Stimulated activated CD8-positive, alpha-beta memory T cell treated with anti-CD3 and anti-CD28 coated beads, Interleukin-2, amount 100 ng/mL, for 48 hours (primary cell): Measurements from ENCODE around the gene HABP4.
"Not testable (repeated sequence)": the region's sequence is repeated elsewhere in the genome, so short reads cannot be mapped to it uniquely, and the experiment has no call there.

Experiments
- DNase-seq, 2 donors: peaks; one replicate each; pipeline ENCODE4 v3.0.0-alpha.2; 2020; ENCODE audit warnings: low read depth in 2 of 2

The HABP4 gene

DNA sequence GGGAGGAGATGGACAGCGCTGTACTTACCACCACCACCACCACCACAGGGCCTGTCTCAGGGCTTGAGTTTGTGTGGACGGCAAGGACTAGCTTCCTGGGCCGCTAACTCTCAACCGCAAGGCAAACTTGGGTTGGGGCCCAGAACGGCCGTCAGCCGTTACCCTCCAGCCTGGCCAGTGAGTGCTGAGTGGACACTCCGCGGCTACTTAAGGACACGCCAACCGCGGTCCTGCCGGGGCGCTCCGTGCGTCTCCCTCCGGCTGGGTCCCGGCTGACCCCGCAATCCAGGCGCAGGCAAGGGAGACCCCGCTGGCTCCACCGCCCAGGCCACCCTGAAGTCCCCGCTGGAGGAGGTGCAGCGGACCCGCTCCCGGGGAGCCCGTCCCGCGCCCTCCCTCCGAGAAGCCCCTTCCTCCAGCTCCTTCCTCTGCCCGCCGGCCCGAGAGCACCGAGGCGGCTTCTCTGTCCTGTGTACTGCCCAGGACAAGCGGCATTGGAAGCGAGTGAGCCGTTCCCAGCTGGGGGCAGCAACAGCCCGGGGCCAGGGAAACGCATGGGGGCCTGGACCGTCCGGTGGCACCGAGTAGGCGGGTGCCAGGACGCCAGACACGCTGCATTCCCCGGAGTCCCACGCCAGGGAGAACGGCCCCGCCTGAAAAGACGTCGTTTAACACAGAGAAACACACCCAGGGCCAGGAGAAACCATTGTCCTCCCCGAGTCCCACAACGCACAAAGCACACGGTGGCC is 46.6 kb downstream of the HABP4 start:
- no peak for DNase-seq

DNA sequence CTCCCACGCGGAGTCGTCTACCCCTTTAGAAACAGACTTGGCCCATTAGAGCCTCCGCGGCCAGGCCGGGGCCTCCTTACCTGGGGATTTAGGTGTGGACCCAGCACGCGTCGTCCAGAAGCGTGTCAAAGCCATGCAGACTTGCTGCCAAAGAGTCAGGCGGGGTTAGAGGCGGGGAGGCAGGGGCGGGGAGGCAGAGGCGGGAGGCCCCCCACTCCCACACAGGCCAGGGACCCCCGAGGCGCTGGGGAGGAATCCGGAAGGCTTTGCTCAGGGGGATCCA is 47.1 kb downstream of the HABP4 start:
- no peak for DNase-seq

- no peak for DNase-seq
Measured at GRCh38 chr9:96498796-96499195, 48.8 kb downstream of the HABP4 start.

DNA sequence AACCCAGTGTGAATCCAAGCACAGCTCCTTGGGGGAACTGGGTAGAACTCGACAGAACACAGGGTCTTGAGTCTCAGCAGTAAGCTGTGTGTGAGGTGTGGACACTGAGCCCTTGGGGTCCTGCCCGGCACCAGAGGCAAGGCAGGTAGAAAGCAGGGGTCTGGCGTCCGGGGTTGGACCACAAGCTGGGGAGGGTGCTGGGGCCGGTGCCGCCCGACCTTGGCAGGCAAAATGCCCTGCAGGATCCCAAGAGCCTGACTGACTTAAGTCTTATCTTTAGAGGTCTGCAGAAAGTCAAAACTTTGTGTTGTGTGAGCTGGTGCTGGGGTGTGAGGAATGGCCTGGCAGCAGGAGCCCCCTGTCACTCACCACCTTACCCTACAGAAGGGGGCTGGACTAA is 49.3 kb downstream of the HABP4 start:
- DNase-seq: no peak

- DNase-seq: no peak
Measured at GRCh38 chr9:96500696-96501632, 51.0 kb downstream of the HABP4 start.

DNA sequence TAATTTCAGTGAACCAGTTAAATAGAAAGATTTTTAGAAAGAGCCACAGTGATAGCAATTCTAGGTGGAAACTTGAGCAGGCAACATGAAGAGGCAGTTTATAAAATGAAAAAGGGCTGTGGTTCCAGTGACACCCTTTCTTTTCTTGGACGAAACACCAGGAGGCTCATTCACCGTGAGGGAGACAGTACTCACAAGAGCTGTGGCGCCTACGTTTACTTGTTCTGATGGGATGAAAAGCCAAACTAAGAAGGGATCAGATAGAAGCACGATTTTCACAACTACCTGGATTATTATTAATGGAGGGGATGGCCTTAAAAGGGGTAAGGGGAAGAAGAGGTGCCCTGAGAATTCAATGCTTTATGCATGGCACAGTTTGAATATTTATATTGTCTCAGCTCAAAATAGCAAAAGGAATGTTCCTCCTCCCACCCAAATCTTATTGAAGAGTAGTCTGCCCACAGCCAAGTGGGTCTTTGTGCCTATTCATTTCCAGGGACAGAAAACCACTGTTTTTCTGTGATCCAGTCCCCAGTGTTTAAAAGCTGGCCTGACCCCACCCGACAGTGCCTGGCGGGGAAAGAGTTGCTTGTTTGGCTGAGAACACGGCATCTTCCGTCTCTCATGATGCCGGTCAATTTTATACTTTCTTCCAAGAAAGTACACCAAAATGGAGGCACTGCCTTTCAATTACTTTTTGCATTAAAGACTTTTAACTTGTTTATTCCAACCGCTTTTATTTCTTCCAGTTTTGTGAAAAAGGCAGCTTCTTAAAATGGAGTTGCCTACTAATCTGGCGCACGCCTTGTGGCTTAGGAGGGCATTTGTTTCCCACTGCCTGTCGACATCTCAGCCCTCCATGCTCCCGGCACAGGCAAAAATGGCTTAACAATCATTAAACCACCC is 51.9 kb downstream of the HABP4 start:
- DNase-seq: no peak

DNA sequence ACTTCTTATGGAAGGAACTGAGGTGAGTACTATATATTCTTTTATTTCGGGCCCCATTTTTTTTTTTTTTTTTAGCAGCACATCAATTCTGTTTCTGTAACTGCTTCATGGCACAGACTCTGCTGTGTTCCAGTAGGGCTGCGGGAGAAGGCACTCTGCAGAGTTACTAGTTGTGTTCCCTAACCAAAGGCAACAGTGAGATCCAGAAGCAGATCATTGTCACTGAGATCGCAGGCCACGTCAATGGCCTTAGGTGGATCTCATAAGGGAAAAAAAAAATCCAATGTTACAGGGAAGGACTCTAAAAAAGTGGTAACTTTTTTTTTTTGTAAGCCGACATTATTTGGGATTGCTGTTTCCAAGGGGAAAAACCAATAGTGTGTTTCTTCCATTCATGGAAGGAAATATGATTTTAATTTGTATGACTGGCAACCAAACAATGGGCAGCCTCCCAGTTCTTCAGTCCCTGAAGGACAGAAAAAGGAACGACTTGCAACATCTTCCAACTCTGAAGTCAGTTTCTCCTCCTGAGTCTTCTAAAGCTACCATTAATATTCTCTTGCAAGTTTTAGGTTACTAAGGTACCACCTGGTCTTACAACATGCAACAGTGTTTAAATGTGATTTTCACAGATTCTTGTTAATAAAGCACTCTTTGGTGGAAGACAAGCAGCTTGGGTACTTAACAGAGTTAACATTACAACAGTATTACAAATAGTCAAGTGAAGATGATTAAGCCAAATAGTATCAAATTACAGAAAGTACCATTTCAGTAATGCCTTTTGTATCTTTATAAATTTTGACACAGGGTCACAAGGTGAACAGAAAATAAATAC is 52.8 kb downstream of the HABP4 start:
- no peak for DNase-seq

GRCh38 chr9:96503374-96503748 is 53.4 kb downstream of the HABP4 start:
- not testable (repeated sequence) for DNase-seq

- DNase-seq: no peak
Measured at GRCh38 chr9:96503918-96504317, 53.9 kb downstream of the HABP4 start.

- no peak for DNase-seq
Measured at GRCh38 chr9:96505316-96505991, 55.5 kb downstream of the HABP4 start.

- DNase-seq: no peak
Measured at GRCh38 chr9:96508227-96508940, 58.4 kb downstream of the HABP4 start.

GRCh38 chr9:96509026-96509425 is 59.1 kb downstream of the HABP4 start:
- DNase-seq: no peak

- no peak for DNase-seq
Measured at GRCh38 chr9:96509848-96510247, 59.9 kb downstream of the HABP4 start.

GRCh38 chr9:96510258-96510657 is 60.3 kb downstream of the HABP4 start:
- no peak for DNase-seq

GRCh38 chr9:96512240-96512639 is 62.3 kb downstream of the HABP4 start:
- DNase-seq: no peak

DNA sequence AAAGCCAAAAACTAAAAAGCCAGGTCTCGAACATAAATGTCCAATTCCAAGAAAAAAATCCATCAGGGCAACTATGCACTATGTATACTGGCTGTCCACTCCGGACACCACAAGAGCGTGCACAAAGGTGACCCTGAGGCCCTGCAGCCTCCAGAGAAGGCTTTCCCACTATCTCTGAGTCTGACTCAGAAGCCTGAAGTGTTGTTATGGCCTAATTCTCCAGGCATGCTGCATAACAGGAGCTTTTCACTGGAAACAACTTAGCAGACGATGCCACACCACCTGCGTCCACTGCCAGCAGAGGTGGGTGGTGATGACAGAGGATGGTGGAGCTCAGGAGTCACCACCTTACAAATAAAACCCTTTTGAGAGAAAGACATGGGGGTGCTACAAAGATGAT is 63.7 kb downstream of the HABP4 start:
- no peak for DNase-seq

DNA sequence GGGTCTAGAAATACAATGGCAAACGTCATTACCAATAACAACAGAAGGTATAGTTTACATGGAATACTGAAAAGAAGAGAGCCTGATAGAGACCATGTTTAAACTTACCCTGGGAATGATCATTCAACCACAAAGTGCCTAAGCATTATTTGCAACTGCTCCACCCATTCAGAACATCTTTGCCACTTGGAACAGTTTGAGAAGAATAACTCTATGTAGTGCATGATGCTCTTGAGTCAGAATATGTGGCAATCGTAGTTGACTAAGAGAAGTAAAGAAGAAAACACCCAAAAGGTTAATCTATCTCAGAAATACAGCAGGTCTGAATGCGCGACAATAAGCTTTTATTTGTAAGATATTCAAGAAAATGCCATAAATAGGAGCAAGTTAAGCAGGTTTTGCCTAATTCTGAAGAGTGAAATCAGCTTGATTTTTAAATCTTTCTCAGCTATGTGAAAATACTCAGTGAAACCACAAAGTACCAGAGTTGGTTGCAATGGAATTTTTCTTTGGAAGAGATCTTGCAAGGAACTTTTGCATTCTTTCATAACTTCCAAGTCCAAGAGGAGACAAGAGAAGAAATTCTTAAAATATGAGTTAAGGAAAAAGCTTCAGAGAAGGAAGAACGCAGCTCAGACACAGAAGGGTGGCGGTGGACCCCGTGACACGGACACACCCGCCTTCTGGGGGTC is 64.3 kb downstream of the HABP4 start:
- DNase-seq: no peak

- no peak for DNase-seq
Measured at GRCh38 chr9:96514800-96515158, 64.8 kb downstream of the HABP4 start.

GRCh38 chr9:96515621-96516470 is 65.9 kb downstream of the HABP4 start:
- no peak for DNase-seq
